SK-N-SH treated with all-trans-retinoic acid at 6 μM for 48 hours (cell line): ENCODE measurements around the gene PDE9A.
"Not testable (repeated sequence)": the region's sequence is repeated elsewhere in the genome, so short reads cannot be mapped to it uniquely, and the experiment has no call there.

Experiments used
- ATAC-seq: fragments of 200-7000 bp; cut with Tn5 transposase; 3 replicates; pipeline ENCODE4 v1.9.1; 2020; ENCODE audit warnings: mild to moderate bottlenecking, moderate library complexity
- ARNTL ChIP-seq: fragments of 450-650 bp; formaldehyde crosslinking; IDR thresholded peaks from 2 replicates; pipeline ENCODE4 v1.5.0; 2020; ENCODE audit warnings: low read depth, mild to moderate bottlenecking, moderate library complexity, borderline replicate concordance
- BACH2 ChIP-seq: fragments of 250-450 bp; sonication (Bioruptor Pico); IDR thresholded peaks from 2 replicates; pipeline ENCODE4 v1.9.0; 2021; ENCODE audit warnings: mild to moderate bottlenecking, borderline replicate concordance
- CREB5 ChIP-seq: fragments of 250-450 bp; sonication (Bioruptor Pico); IDR thresholded peaks from 2 replicates; pipeline ENCODE4 v1.5.1; 2020; ENCODE audit warnings: low read depth, mild to moderate bottlenecking, moderate library complexity
- CSDC2 ChIP-seq: fragments of 250-450 bp; sonication (Bioruptor Pico); IDR thresholded peaks from 2 replicates; pipeline ENCODE4 v1.5.0; 2020; ENCODE audit warnings: mild to moderate bottlenecking, moderate library complexity
- CSRNP3 ChIP-seq: fragments of 250-450 bp; sonication (Bioruptor Pico); IDR thresholded peaks from 2 replicates; pipeline ENCODE4 v1.5.1; 2021; ENCODE audit warnings: mild to moderate bottlenecking, moderate library complexity
- ESRRG ChIP-seq: fragments of 250-450 bp; sonication (Bioruptor Pico); IDR thresholded peaks from 2 replicates; pipeline ENCODE4 v1.6.1; 2021; ENCODE audit warnings: mild to moderate bottlenecking
- GLIS3 ChIP-seq: fragments of 250-450 bp; sonication (Bioruptor Pico); IDR thresholded peaks from 2 replicates; pipeline ENCODE4 v1.5.0; 2020; ENCODE audit warnings: mild to moderate bottlenecking, moderate library complexity
- OSR1 ChIP-seq: fragments of 250-450 bp; sonication (Bioruptor Pico); IDR thresholded peaks from 2 replicates; pipeline ENCODE4 v1.8.0; 2022; ENCODE audit warnings: moderate library complexity, mild to moderate bottlenecking, inconsistent platforms
- POU6F1 ChIP-seq: fragments of 250-450 bp; sonication (Bioruptor Pico); IDR thresholded peaks from 2 replicates; pipeline ENCODE4 v1.8.0; 2021; ENCODE audit warnings: low read depth, mild to moderate bottlenecking, moderate library complexity, borderline replicate concordance
- PPARA ChIP-seq: fragments of 250-450 bp; sonication (Bioruptor Pico); IDR thresholded peaks from 2 replicates; pipeline ENCODE4 v1.5.0; 2020; ENCODE audit warnings: mild to moderate bottlenecking, borderline replicate concordance
- RARB ChIP-seq: fragments of 250-450 bp; sonication (Bioruptor Pico); IDR thresholded peaks from 2 replicates; pipeline ENCODE4 v1.8.0; 2021; ENCODE audit warnings: mild to moderate bottlenecking, moderate library complexity
- SNAI2 ChIP-seq: fragments of 250-450 bp; sonication (Bioruptor Pico); IDR thresholded peaks from 2 replicates; pipeline ENCODE4 v1.5.0; 2020; ENCODE audit warnings: mild to moderate bottlenecking, moderate library complexity
- TCF4 ChIP-seq: fragments of 250-450 bp; sonication (Bioruptor Pico); IDR thresholded peaks from 2 replicates; pipeline ENCODE4 v1.8.0; 2021; ENCODE audit warnings: mild to moderate bottlenecking, moderate library complexity, borderline replicate concordance
- TOX ChIP-seq: fragments of 250-450 bp; sonication (Bioruptor Pico); IDR thresholded peaks from 2 replicates; pipeline ENCODE4 v1.8.0; 2021; ENCODE audit warnings: mild to moderate bottlenecking, moderate library complexity, borderline replicate concordance
- TSHZ2 ChIP-seq: fragments of 250-450 bp; sonication (Bioruptor Pico); IDR thresholded peaks from 2 replicates; pipeline ENCODE4 v1.5.0; 2020; ENCODE audit warnings: mild to moderate bottlenecking, moderate library complexity
- ZC3H10 ChIP-seq: fragments of 250-450 bp; sonication (Bioruptor Pico); IDR thresholded peaks from 2 replicates; pipeline ENCODE4 v1.5.1; 2021; ENCODE audit warnings: mild to moderate bottlenecking, moderate library complexity
- ZFP3 ChIP-seq: fragments of 250-450 bp; sonication (Bioruptor Pico); IDR thresholded peaks from 2 replicates; pipeline ENCODE4 v1.5.0; 2020; ENCODE audit warnings: mild to moderate bottlenecking, moderate library complexity
- ZFP30 ChIP-seq: fragments of 450-650 bp; formaldehyde crosslinking; IDR thresholded peaks from 2 replicates; pipeline ENCODE4 v1.5.0; 2022; ENCODE audit warnings: mild to moderate bottlenecking, moderate library complexity
- ZNF565 ChIP-seq: fragments of 450-650 bp; formaldehyde crosslinking; conservative IDR thresholded peaks from 2 replicates; pipeline ENCODE4 v1.5.0; 2020; ENCODE audit warnings: low read depth, mild to moderate bottlenecking, moderate library complexity
- ZNF70 ChIP-seq: fragments of 450-650 bp; formaldehyde crosslinking; IDR thresholded peaks from 2 replicates; pipeline ENCODE4 v1.5.0; 2020; ENCODE audit warnings: mild to moderate bottlenecking, moderate library complexity
- ZNF8 ChIP-seq: fragments of 450-650 bp; formaldehyde crosslinking; IDR thresholded peaks from 2 replicates; pipeline ENCODE4 v1.5.0; 2020; ENCODE audit warnings: mild to moderate bottlenecking, moderate library complexity

Gene PDE9A

GRCh38 chr21:42708916-42709315, 55.5 kb downstream of the PDE9A start:
- TF ChIP-seq ZNF8 (CRISPR knock-in tag): peak; percentile 80
- ATAC-seq: not testable (repeated sequence)

GRCh38 chr21:42711667-42712066, 58.2 kb downstream of the PDE9A start:
- no peak for TF ChIP-seq PPARA (CRISPR knock-in tag)
- no peak for TF ChIP-seq TOX (CRISPR knock-in tag)
- TF ChIP-seq TCF4: no peak
- TF ChIP-seq TSHZ2 (CRISPR knock-in tag): no peak
- no peak for TF ChIP-seq ESRRG (CRISPR knock-in tag)
- no peak for TF ChIP-seq ARNTL
- TF ChIP-seq CREB5: no peak
- TF ChIP-seq ZFP3 (CRISPR knock-in tag): no peak
- no peak for TF ChIP-seq OSR1
- no peak for ATAC-seq

GRCh38 chr21:42715427-42715826, 62.0 kb downstream of the PDE9A start:
- ATAC-seq: not testable (repeated sequence)

GRCh38 chr21:42716074-42716473, 62.7 kb downstream of the PDE9A start:
- TF ChIP-seq SNAI2 (CRISPR knock-in tag) (no peak), ZNF70 (CRISPR knock-in tag) (no peak), ESRRG (CRISPR knock-in tag) (no peak)
- no peak for ATAC-seq

GRCh38 chr21:42720484-42720883, 67.1 kb downstream of the PDE9A start:
- not testable (repeated sequence) for ATAC-seq

GRCh38 chr21:42721341-42721824, 68.0 kb downstream of the PDE9A start:
- ATAC-seq: no peak
- no peak for TF ChIP-seq ARNTL
- no peak for TF ChIP-seq BACH2 (CRISPR knock-in tag)
- TF ChIP-seq CREB5: no peak
- no peak for TF ChIP-seq CSDC2 (CRISPR knock-in tag)
- TF ChIP-seq TOX (CRISPR knock-in tag): no peak
- no peak for TF ChIP-seq TSHZ2 (CRISPR knock-in tag)
- TF ChIP-seq PPARA (CRISPR knock-in tag): no peak
- TF ChIP-seq POU6F1 (CRISPR knock-in tag): no peak
- no peak for TF ChIP-seq CSRNP3 (CRISPR knock-in tag)
- no peak for TF ChIP-seq RARB (CRISPR knock-in tag)
- TF ChIP-seq ZNF565: no peak
- TF ChIP-seq OSR1: no peak
- no peak for TF ChIP-seq ZFP30 (CRISPR knock-in tag)
- no peak for TF ChIP-seq ZFP3 (CRISPR knock-in tag)
- no peak for TF ChIP-seq ZNF70 (CRISPR knock-in tag)
- no peak for TF ChIP-seq ZC3H10
- no peak for TF ChIP-seq GLIS3 (CRISPR knock-in tag)
